Left hindlimb (tissue), 1 donor: ENCODE data around the gene C15orf61.

Experiments
- DNase-seq: peaks from one replicate; pipeline ENCODE4 v3.0.0-alpha.2; 2018

C15orf61 gene

GRCh38 chr15:67551207-67551743, 30.3 kb downstream of the C15orf61 start:
- DNase-seq, result no peak

DNA sequence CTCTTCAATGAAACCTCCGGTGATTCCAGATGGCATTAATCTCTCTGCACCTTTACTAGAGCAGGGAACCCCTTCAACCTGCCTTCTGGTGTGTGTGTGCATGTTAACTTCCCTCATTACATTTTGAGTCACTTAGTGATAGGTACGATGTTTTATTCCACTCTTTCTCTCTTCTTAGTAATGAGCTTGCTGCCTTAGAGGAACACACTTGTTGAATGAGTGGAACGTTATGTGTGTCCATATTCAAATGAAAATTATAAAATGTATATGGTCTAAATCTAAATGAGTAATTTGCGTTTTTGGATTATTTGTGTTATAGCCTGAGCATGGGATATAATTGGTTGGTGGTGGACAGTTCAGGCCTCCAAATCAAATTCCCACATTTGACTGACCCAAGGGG, 33.6 kb downstream of the C15orf61 start:
- no peak for DNase-seq

DNA sequence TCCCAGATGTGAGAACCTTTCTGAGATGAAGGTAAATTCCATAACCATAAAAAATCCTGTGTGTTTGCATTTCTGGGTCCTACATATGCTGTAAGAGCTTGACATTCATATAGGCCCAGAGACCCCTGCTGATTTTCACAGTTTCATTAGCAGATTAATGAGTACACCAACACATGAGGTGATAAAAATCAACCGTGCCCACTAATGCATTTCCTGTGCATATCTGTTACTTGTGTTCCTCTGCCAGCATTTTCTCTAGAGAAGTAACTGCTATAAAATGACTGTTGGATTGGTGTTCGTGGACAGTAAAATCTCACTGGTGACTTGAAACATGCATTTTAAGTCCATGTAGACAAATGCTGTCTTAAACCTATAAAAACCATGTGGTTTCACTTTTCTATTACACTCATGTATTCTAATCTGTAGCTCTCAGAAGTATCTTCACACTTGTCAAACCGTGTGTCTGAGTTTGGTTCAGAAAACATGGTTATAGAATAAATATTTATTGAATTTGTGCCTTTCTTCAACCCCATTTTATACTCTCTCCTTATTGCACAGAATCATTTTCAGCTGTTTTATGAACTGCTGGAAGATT, 36.1 kb downstream of the C15orf61 start:
- no peak for DNase-seq

DNA sequence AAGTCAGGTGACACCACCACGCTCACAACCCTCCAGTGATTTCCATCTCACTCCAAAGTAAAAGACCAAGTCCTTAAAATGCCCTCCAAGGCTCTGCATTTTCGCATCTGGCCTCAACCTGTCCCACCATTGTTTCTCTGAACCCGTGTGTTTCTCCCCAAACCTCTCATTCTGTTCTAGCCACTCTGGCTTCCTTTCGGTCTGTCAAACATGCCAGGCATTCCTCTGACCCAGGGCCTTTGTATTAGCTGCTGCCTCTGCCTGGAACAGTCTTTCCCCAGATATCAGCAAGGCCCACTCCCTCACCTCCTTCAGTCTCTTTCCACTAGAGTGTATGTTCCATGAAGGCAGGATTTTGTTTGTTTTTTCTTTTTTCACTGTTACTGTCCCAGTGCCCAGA, 37.6 kb downstream of the C15orf61 start:
- DNase-seq, result no peak

DNA sequence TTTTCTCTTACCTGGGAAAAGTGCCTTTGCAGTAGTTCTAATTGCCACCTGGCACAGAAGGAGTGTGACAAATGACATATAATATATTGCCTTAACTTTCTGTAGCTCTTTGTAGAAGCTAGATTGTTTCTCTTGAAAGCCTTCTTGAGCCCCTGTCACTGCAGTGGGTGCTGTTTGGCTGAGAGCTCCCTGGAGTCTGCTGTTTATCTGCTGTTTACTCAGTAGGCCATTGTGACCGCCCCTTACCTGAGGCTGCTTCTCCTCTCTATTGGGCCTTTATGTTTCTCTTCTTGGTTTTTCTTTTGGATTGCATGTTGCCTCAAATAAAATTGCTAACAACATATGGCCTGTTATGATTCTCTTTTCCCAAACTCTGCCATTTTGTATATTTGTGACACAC, 38.2 kb downstream of the C15orf61 start:
- no peak for DNase-seq

- no peak for DNase-seq
These were observed 38.6 kb downstream of the C15orf61 start for GRCh38 chr15:67559576-67559975.

- DNase-seq, result no peak
These were observed 39.4 kb downstream of the C15orf61 start for GRCh38 chr15:67560320-67560719.

GRCh38 chr15:67563092-67563491, 42.2 kb downstream of the C15orf61 start:
- DNase-seq, result no peak

- no peak for DNase-seq
These were observed 43.4 kb downstream of the C15orf61 start for GRCh38 chr15:67564021-67564967.

DNA sequence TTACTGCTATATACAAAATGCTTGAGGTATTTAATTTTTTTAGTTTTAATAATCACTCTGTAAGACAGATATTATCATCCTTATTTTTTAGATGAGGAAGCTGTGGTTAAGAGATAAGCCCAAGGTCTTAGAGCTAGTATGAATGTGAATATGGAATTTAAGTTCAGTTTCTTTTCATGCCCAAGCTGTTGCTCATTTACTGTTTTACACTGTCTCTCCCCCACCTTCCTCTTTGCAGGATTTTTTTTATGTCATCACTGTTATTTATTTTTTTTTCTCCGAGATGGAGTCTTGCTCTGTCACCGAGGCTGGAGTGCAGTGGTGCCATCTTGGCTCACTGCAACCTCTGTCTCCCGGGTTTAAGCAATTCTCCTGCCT, 44.0 kb downstream of the C15orf61 start:
- no peak for DNase-seq

GRCh38 chr15:67569668-67570067, 48.7 kb downstream of the C15orf61 start:
- DNase-seq, result no peak

DNA sequence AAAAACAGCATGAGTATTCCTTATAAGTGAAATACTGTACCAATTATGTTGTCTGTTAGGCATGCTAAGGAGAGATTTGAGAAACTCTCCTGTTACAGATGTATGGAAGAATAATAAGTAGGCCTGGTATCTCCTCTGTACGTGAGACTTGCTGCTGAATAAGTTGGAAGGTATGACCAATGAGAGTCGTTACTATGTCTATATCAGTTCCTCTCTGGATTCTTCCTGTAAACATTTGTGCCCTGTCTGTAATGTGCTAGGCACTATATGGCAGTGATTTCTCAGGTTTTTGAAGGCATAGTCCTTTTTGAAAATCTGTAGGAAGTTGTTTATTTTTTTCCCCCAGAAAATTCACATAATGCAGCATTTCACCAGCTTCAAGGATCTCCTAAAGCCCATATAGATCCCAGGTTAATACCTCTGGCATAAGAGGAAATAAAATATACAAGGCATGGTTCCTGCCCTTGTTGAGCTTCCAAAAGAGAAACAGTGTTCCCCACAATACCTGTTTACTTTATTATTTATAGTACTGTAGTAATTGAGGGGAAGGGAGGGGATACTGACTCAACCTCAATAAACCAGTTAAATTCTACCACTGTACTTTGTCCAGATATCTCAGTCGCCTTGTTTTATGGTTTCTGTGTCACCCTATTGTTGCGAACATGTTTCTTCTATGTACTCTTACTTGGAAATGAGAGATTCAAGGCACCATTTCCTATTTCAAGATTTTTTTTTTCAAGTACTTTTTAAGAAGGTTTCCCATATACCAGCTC, 50.1 kb downstream of the C15orf61 start:
- no peak for DNase-seq

DNA sequence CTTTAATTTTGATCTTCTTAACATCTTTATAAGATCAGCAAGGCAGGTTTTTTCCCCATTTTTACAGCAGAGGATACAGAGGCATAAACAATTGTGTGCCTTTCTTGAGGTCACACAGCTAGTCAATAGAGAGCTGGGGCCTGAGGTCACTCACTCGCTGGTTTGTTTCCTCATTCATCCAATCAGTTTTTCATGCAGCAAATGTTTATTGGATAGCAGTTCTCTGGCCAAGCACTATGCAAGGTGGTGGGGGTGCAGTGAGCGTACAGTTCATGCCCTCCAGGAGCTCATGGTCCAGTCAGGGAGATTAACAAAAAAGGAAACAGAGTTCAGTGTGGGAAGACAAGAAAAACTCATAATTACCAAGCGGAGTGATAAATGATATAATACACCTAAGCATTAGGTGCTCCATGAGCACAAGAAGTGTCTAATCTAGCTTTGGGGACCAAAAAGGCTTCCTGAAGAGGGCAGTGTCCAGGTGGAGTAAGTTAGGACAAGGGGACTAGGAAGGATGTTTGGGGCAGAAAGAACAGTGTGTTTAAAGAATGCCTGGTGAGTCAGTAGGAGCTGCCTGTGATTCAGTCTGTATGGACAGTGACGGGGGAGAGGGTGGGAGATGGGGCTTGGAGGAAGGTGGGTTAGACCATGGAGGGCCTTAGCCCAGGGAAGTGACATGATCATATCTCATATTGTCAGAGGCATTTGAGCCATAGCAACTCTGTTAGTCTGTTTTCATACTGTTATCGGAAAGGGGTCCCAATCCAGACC, 50.9 kb downstream of the C15orf61 start:
- no peak for DNase-seq

- DNase-seq, result no peak
These were observed 52.3 kb downstream of the C15orf61 start for GRCh38 chr15:67573194-67573593.

- DNase-seq, result no peak
These were observed 54.1 kb downstream of the C15orf61 start for GRCh38 chr15:67575039-67575502.

DNA sequence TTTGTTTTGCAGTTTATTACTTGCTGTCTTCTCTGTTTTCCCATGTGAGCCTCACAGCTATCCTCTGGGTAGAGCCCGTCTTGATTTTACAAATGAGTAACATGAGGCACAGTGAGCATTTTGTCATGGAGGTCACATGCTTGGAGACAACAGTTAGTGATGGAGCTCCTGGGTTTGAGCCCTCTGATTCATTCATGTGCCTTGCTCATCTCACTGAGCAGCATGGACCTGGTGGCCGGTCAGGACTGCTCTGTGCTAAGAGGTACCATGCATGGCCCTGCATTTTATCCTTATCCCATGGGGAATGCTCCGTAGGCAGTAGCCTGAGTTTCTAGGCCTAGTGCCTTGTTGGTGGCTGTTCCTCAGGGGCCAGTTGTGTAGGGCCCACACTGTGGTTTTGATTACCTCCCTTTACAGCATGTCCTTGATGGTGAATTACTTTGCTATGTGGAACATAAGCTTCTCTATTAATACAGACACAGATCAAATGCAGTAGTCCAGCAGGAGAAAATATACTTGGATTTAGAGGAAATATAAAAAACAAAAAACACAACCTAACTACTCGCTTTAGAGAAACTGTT, 57.2 kb downstream of the C15orf61 start:
- DNase-seq, result no peak

DNA sequence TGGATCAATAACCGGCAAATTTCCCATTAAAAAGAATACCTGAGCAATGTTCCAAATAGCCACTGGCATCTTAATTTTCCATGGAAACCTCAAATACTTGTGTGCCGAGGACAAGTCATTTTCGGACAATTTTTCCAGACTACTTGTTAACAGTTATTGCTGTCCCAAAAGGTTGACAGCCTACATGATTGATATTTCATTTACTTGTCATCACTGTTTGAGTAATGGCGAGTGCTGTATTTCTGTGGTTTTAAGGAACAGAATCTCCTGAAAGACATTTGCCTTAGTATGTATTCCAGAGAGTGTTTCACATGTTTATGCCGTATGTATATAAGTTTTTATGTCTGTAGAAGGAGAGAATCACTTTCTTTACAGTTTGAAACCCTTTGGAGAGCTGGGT, 58.2 kb downstream of the C15orf61 start:
- no peak for DNase-seq
